ENCODE results near the gene OBSCN.

Gene OBSCN

GRCh38 chr1:228293816-228294500 is 86.1 kb downstream of the OBSCN start:
- DNase-seq = no peak

- no peak for DNase-seq
Observed at GRCh38 chr1:228294717-228295116, 86.9 kb downstream of the OBSCN start.

- no peak for DNase-seq
Observed at GRCh38 chr1:228295201-228295600, 87.4 kb downstream of the OBSCN start.

- no peak for DNase-seq
Observed at GRCh38 chr1:228295981-228296380, 88.1 kb downstream of the OBSCN start.

- no peak for DNase-seq
Observed at GRCh38 chr1:228297242-228297641, 89.4 kb downstream of the OBSCN start.

- DNase-seq = no peak
Observed at GRCh38 chr1:228297822-228298221, 90.0 kb downstream of the OBSCN start.

- no peak for DNase-seq
Observed at GRCh38 chr1:228298471-228298870, 90.6 kb downstream of the OBSCN start.

GRCh38 chr1:228299211-228299610 is 91.4 kb downstream of the OBSCN start:
- no peak for DNase-seq

GRCh38 chr1:228299901-228300300 is 92.1 kb downstream of the OBSCN start:
- no peak for DNase-seq

GRCh38 chr1:228302086-228302485 is 94.2 kb downstream of the OBSCN start:
- no peak for DNase-seq

GRCh38 chr1:228303596-228303995 is 95.8 kb downstream of the OBSCN start:
- no peak for DNase-seq

- no peak for DNase-seq
Observed at GRCh38 chr1:228304225-228304624, 96.4 kb downstream of the OBSCN start.

GRCh38 chr1:228304766-228305395 is 97.0 kb downstream of the OBSCN start:
- no peak for DNase-seq

GRCh38 chr1:228305721-228306152 is 97.9 kb downstream of the OBSCN start:
- no peak for DNase-seq

- no peak for DNase-seq
Observed at GRCh38 chr1:228306275-228307217, 98.7 kb downstream of the OBSCN start.

- DNase-seq = no peak
Observed at GRCh38 chr1:228307218-228308023, 99.6 kb downstream of the OBSCN start.

GRCh38 chr1:228308085-228308601 is 100.3 kb downstream of the OBSCN start:
- DNase-seq = no peak

GRCh38 chr1:228308628-228309325 is 100.9 kb downstream of the OBSCN start:
- no peak for DNase-seq

- DNase-seq = no peak
Observed at GRCh38 chr1:228309326-228310067, 101.7 kb downstream of the OBSCN start.

- no peak for DNase-seq
Observed at GRCh38 chr1:228310162-228310792, 102.4 kb downstream of the OBSCN start.

GRCh38 chr1:228311091-228311490 is 103.2 kb downstream of the OBSCN start:
- DNase-seq = no peak

All from MV-4-11 (cell line).